ENCODE measurements around the gene SYNPO2.

The SYNPO2 gene

GRCh38 chr4:118964891-118965411 lies 76.3 kb downstream of the SYNPO2 start:
- no peak for TF ChIP-seq GATA2 (IDR thresholded peaks at IDR 0.05; ENCODE audit: low read depth, low read length)
- TF ChIP-seq GATA3 (IDR thresholded peaks at IDR 0.05; ENCODE audit: low read depth, low read length) = no peak

DNA sequence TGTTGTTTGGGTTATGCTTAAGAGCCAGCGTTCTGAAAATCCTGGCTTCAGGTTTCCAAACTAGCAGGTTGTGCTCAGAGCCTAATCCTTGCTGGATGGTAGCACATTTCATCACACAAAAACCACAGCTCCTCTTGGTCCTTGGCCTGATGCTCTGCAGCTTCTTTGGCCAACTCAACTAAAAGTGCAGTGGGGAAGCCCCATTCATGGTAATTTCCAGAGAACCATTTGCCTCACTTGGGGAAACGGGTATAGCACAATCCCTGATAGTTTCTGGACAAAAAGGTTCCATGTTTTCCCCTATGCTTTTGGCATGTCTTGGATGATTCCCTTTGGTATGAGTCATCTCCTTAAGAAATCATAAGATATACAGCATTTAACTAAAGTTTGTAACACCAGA lies 78.7 kb downstream of the SYNPO2 start:
- no peak for TF ChIP-seq GATA2 (IDR thresholded peaks at IDR 0.05; ENCODE audit: low read depth, low read length)
- no peak for TF ChIP-seq GATA3 (IDR thresholded peaks at IDR 0.05; ENCODE audit: low read depth, low read length)

DNA sequence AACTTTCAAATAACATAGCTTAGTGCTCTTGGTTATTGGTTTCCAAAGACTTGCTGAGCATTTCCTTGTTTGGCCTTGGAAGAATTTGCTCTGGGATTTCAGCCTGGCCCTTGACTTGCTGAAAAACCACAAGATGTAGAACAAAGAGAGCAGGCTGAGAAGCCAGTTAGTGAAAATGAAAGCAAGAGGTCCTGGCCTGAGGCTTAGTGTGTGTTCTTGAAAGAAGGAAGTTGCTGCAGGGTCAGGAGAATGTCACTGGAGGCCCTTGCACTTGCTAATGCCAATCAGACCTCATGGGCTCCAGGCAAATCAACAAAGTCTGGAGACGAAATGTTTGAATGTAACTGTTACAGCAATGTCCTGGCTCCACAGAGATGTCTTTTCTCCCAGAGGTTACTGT lies 79.4 kb downstream of the SYNPO2 start:
- TF ChIP-seq GATA3 (IDR thresholded peaks at IDR 0.05; ENCODE audit: low read depth, low read length) (no peak), GATA2 (IDR thresholded peaks at IDR 0.05; ENCODE audit: low read depth, low read length) (no peak)

DNA sequence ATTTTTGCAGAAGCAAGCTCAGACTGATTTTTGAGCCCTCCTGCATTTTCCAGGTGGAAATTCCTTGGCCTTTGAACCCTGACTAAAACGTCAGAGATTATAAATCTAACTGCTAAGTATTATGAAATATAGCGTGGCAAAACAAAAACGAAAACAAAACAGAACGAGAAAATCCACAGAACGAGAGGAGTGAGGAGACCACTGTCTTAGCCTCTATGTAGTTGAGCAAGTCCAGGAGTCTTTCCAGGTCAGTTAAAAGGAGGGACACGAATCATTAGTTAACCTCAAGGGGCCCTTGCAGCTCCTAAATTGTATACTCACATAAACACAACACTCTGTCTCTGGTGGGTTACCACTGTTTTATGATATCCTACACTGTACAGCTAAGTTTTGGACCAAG lies 80.2 kb downstream of the SYNPO2 start:
- TF ChIP-seq GATA2 (IDR thresholded peaks at IDR 0.05; ENCODE audit: low read depth, low read length) (no peak), GATA3 (IDR thresholded peaks at IDR 0.05; ENCODE audit: low read depth, low read length) (no peak)

DNA sequence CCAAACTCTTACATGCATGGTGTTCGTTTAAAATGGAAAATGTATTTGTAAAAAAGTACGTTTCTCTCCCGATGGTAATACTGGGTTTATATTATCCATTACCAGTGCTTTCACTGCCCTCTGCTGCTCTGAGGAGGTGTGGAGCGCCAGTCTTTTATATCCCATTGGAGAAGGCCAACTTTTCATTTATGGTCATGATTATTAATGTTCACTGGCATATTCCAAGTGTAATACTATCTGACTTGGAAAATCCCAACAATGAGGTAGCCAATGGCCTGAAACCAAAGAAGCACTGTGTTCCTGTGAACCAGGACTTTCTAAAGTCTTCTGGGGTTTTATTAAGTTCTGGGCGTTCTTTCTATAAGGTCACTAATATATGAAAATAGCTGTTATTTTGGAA lies 80.7 kb downstream of the SYNPO2 start:
- TF ChIP-seq GATA3 (IDR thresholded peaks at IDR 0.05; ENCODE audit: low read depth, low read length) (no peak), GATA2 (IDR thresholded peaks at IDR 0.05; ENCODE audit: low read depth, low read length) (no peak)

- TF ChIP-seq GATA2 (IDR thresholded peaks at IDR 0.05; ENCODE audit: low read depth, low read length) (no peak), GATA3 (IDR thresholded peaks at IDR 0.05; ENCODE audit: low read depth, low read length) (no peak)
These were observed 83.5 kb downstream of the SYNPO2 start for GRCh38 chr4:118972167-118972566.

DNA sequence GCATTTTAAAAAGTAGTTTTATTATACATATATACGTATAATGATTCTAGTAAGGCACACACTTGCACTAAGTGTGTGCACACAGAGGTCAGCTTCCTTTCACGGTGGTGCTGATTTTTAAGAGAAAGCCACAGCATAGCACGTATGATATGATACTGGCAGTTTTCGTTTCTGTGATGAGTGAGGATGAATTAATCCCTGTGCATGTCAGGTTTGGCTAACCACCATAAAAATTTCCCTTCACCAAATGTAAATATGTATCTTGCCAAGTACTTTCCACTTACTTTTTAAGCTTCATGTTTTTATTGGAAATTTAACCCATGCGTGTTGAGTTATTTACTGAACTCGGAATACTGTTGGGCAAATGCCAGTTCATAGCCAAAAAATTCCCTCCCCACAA lies 84.6 kb downstream of the SYNPO2 start:
- TF ChIP-seq GATA2 (IDR thresholded peaks at IDR 0.05; ENCODE audit: low read depth, low read length) = no peak
- no peak for TF ChIP-seq GATA3 (IDR thresholded peaks at IDR 0.05; ENCODE audit: low read depth, low read length)

DNA sequence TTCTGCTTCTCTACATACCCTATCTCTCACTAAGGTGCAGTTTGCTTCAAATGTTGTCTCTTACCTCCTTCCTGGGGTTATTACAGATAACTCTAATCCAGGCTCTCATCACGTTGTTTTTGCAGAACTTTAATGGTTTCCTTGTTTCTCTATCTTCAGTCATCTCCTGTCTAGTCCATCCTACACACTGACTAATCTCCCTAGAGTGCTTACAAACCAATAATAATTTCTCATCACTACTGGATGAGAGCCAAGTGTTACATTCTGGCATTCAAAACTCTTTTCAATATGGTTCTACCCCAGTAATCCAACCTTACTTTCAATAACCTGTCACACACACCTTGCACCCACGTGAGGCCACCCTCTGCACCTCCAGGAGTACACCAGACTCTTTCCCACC lies 86.1 kb downstream of the SYNPO2 start:
- TF ChIP-seq GATA2 (IDR thresholded peaks at IDR 0.05; ENCODE audit: low read depth, low read length) = no peak
- TF ChIP-seq GATA3 (IDR thresholded peaks at IDR 0.05; ENCODE audit: low read depth, low read length) = no peak

GRCh38 chr4:118975449-118976192 lies 87.0 kb downstream of the SYNPO2 start:
- TF ChIP-seq GATA3 (IDR thresholded peaks at IDR 0.05; ENCODE audit: low read depth, low read length) = no peak
- TF ChIP-seq GATA2 (IDR thresholded peaks at IDR 0.05; ENCODE audit: low read depth, low read length) = no peak

- TF ChIP-seq GATA3 (IDR thresholded peaks at IDR 0.05; ENCODE audit: low read depth, low read length) = no peak
- TF ChIP-seq GATA2 (IDR thresholded peaks at IDR 0.05; ENCODE audit: low read depth, low read length) = no peak
These were observed 91.1 kb downstream of the SYNPO2 start for GRCh38 chr4:118979712-118980111.

DNA sequence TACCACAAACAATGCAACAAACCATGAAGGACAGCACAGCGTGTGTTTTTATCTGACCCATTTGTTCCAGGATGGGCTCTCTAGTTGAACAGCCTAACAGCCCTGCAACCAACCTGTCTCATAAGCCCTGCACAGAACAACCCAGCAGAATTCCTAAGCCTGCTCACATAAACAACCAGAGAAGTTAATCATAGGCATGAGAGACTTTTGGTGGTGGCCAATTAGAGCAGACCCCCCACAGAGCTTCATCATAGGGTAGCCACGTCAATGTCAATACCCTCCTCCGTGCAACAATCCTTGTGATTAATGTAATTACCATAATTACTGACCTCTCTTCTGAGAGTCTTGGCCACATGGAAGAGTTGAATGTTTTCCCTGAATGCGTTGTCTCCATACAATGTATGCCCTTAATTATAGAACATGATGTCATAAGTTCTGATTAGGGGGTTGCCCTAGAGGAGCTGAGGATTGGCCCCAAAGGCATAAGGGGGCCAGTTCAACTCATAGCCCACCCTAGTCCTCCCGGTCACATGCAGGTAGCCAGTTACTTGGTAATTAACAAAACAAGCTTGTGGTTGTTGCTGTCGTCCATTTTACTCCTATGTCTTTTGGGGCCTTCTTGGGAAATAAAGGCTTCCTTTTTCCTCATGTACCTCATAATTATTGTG lies 92.7 kb downstream of the SYNPO2 start:
- no peak for TF ChIP-seq GATA2 (IDR thresholded peaks at IDR 0.05; ENCODE audit: low read depth, low read length)
- no peak for TF ChIP-seq GATA3 (IDR thresholded peaks at IDR 0.05; ENCODE audit: low read depth, low read length)

DNA sequence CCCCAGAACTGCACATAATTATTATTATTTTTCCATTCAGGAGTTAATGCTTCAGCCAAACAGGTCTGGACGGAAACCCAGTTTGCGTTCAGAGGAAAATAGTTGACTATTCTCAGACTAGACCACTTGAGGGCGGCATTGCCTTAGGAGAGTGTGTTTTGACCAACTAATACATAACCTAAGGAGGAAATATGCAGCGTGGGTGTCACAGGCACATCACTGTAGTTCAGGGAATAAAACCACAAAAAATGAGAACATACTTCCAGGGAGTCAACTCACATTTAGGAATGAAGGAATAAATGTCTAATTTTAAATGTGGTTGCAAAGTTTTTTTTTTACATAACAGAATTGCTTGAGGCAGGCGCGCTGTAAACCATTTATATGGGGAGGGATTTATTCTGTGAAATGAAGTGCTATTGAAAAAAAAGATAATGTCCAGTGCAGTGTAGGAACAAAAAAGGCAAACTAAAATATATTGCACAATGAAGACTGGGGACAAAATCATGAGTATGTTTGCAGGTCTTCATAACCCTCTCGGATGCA lies 93.3 kb downstream of the SYNPO2 start:
- no peak for TF ChIP-seq GATA2 (IDR thresholded peaks at IDR 0.05; ENCODE audit: low read depth, low read length)

- TF ChIP-seq GATA3 (IDR thresholded peaks at IDR 0.05; ENCODE audit: low read depth, low read length) = no peak
- no peak for TF ChIP-seq GATA2 (IDR thresholded peaks at IDR 0.05; ENCODE audit: low read depth, low read length)
These were observed 94.6 kb downstream of the SYNPO2 start for GRCh38 chr4:118983293-118983692.

- no peak for TF ChIP-seq GATA3 (IDR thresholded peaks at IDR 0.05; ENCODE audit: low read depth, low read length)
These were observed 95.2 kb downstream of the SYNPO2 start for GRCh38 chr4:118983831-118984230.

Data from SH-SY5Y (cell line).